K562 (cell line): ENCODE measurements around the gene C16orf74.

Source experiments
- CTCF ChIP-seq, 3 experiments: IDR thresholded peaks in 2 of 3; conservative IDR thresholded peaks in 1 of 3; 2 replicates each; pipeline ENCODE4 v1.5.1; 2011 to 2012; ENCODE audit warnings: low read length in 3 of 3, mild to moderate bottlenecking in 3 of 3, control low read depth in 2 of 3, improper control_type of control experiment in 1 of 3, inconsistent platforms in 1 of 3, low read depth in 1 of 3, mixed read lengths in 1 of 3, moderate library complexity in 1 of 3; ENCODE audit not compliant: insufficient read depth in 2 of 3
- ELF4 ChIP-seq: fragments of 450-650 bp; formaldehyde crosslinking; IDR thresholded peaks from 2 replicates; pipeline ENCODE4 v1.4.0; 2022; ENCODE audit warnings: missing genetic modification characterization
- EP300 ChIP-seq: IDR thresholded peaks from 2 replicates; pipeline ENCODE4 v1.6.1; 2012; ENCODE audit warnings: low read length, improper control_type of control experiment
- NBN ChIP-seq: fragments of 450-650 bp; IDR thresholded peaks from 2 replicates; pipeline ENCODE4 v1.6.1; 2016; ENCODE audit warnings: low read depth, mild to moderate bottlenecking
- PHB2 ChIP-seq: fragments of 450-650 bp; IDR thresholded peaks from 2 replicates; pipeline ENCODE4 v1.6.1; 2017; ENCODE audit warnings: low read depth
- RAD21 ChIP-seq, 2 experiments: fragments of 250-450 bp in 1 of 2; fragments of 450-650 bp in 1 of 2; sonication (Bioruptor Pico) in 1 of 2; formaldehyde crosslinking in 1 of 2; IDR thresholded peaks in 1 of 2; conservative IDR thresholded peaks in 1 of 2; 2 replicates each; pipeline versions ENCODE4 v1.4.0 to v1.8.0; 2020 to 2022; ENCODE audit warnings: mild to moderate bottlenecking in 2 of 2, moderate library complexity in 1 of 2
- RBM25 ChIP-seq: fragments of 200-400 bp; formaldehyde crosslinking; IDR thresholded peaks from 2 replicates; pipeline ENCODE4 v1.6.1; 2018; ENCODE audit warnings: low read length, low read depth, moderate library complexity; ENCODE audit not compliant: severe bottlenecking
- RBM39 ChIP-seq: fragments of 200-400 bp; formaldehyde crosslinking; optimal IDR thresholded peaks from 2 replicates; pipeline ENCODE3; 2018; ENCODE audit warnings: low read depth, low read length
- SIN3A ChIP-seq, 2 experiments: fragments of 150-350 bp in 1 of 2; IDR thresholded peaks; 2 replicates each; pipeline ENCODE4 v1.6.1; 2011 to 2016; ENCODE audit warnings: borderline replicate concordance in 2 of 2, low read depth in 2 of 2, low read length in 2 of 2, mild to moderate bottlenecking in 2 of 2, moderate library complexity in 2 of 2; ENCODE audit not compliant: control insufficient read depth in 1 of 2
- TCF3 ChIP-seq: sonication (generic); formaldehyde crosslinking; IDR thresholded peaks from 2 replicates; pipeline ENCODE4 v1.4.0; 2020; ENCODE audit warnings: mild to moderate bottlenecking, missing genetic modification reagents
- ZNF3 ChIP-seq: fragments of 250-450 bp; sonication (Bioruptor Pico); IDR thresholded peaks from 2 replicates; pipeline ENCODE4 v1.5.0; 2021; ENCODE audit warnings: mild to moderate bottlenecking, moderate library complexity
- ZNF318 ChIP-seq, 2 experiments: fragments of 450-650 bp; IDR thresholded peaks; 2 replicates each; pipeline ENCODE4 v1.6.1; 2016; ENCODE audit warnings: mild to moderate bottlenecking in 2 of 2, borderline replicate concordance in 1 of 2, low read depth in 1 of 2, moderate library complexity in 1 of 2

- TF ChIP-seq EP300: no peak
- no peak for TF ChIP-seq SIN3A (IDR thresholded peaks at IDR 0.05; ENCODE audit: borderline replicate concordance in 2 of 2, control insufficient read depth in 1 of 2, low read depth in 2 of 2, low read length in 2 of 2)
- TF ChIP-seq RBM39: no peak
- TF ChIP-seq ZNF3 (CRISPR knock-in tag): no peak
- peak; percentile 36 to 67 for TF ChIP-seq RAD21 (CRISPR knock-in tag; conservative IDR thresholded peaks at IDR 0.05 in 1 of 2, IDR thresholded peaks at IDR 0.05 in 1 of 2)
- peak; percentile 65 to 70 (median 68) for TF ChIP-seq CTCF (IDR thresholded peaks at IDR 0.05 in 2 of 3, conservative IDR thresholded peaks at IDR 0.05 in 1 of 3; ENCODE audit: insufficient read depth in 2 of 3, low read depth in 1 of 3, low read length in 3 of 3)
- no peak for TF ChIP-seq PHB2
- no peak for TF ChIP-seq ZNF318 (IDR thresholded peaks at IDR 0.05; ENCODE audit: borderline replicate concordance in 1 of 2, low read depth in 1 of 2)
- TF ChIP-seq RBM25: no peak
- no peak for TF ChIP-seq ELF4 (CRISPR knock-in tag)
- TF ChIP-seq NBN: no peak
- no peak for TF ChIP-seq TCF3 (CRISPR knock-in tag)
Measured at GRCh38 chr16:85759631-85760419, 8.9 kb upstream of the C16orf74 start.
